GM18499 (cell line): ENCODE measurements around the gene SLC24A4.

Experiments
- ATAC-seq: cut with Tn5 transposase; IDR thresholded peaks from one replicate; pipeline ENCODE4 v1.9.1; 2021; ENCODE audit warnings: moderate number of reproducible peaks; ENCODE audit not compliant: insufficient read depth, unreplicated experiment

The SLC24A4 gene

GRCh38 chr14:92315050-92315805, 7.7 kb upstream of the SLC24A4 start:
- ATAC-seq, result no peak

GRCh38 chr14:92316176-92316575, 6.8 kb upstream of the SLC24A4 start:
- no peak for ATAC-seq

GRCh38 chr14:92316937-92317336, 6.0 kb upstream of the SLC24A4 start:
- ATAC-seq, result no peak

DNA sequence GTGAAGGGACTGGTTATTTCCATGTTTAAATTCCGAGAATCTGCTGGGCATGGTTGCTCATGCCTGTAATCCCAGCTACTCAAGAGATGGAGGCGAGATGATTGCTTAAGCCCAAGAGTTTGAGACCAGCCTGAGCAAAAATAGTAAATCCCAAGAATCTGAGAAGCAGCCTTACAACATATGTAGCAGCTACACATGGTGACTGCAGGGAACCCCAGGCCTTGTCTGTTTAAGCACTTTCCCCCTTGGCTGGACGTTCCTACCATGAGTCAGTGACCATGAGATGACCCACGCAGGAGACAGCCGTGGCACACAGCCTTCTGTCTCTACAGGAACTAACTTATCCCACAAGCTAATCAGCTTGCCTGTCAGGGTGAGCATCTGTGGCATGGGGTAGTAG, 5.5 kb upstream of the SLC24A4 start:
- no peak for ATAC-seq

- no peak for ATAC-seq
These were observed 1.3 kb upstream of the SLC24A4 start for GRCh38 chr14:92321701-92322100.

GRCh38 chr14:92322516-92322915, 449 bp upstream of the SLC24A4 start:
- ATAC-seq, result no peak

GRCh38 chr14:92323916-92324818, 1.2 kb downstream of the SLC24A4 start:
- ATAC-seq, result no peak

DNA sequence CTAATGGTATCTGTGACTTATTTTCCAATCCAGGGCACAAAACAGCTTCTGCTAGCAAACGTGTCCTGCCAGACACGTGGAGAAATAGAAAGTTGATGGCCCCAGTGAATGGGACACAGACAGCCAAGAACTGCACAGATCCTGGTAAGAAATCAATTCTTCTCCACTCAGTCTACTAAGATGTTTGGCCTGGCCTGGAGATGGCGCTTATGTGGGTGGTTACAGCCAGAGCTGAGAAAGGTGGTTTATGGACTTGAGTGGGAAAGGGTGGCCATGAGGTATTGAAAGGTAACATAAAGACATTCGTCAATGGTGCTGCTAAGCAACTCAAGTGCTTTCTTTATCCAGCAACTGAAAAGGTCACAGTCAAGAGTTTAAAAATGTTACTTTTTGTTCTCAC, 2.9 kb downstream of the SLC24A4 start:
- ATAC-seq, result no peak

DNA sequence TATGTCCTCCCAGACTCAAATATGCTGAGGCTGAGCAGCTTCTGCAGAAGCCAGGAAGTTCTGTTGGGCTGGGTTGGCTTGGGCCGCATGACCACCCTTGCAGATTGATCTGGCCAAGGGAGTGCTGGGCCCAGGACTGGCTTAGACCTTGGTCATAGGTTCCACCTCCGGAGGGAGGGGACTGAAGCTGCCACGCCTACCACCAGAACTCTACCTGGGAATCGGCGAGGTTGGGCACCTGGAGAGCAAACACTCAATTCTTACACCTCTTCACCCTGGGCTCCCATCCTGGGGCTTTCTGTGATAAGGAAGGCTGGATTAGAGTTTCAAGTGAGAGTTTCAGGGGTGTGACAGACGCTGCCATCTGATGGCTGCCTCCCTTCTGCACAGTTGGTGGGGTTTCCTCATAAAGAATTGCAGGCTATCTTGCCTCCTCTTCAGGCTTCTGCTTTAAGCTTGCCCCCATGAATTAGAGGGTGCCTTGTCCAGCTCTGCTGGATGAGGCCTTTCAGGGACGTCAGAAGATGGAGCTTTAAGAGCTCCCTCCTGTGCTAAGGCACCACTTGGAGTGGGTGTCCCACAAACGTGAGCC, 5.8 kb downstream of the SLC24A4 start:
- ATAC-seq, result no peak

GRCh38 chr14:92334050-92334449, 11.1 kb downstream of the SLC24A4 start:
- no peak for ATAC-seq

- ATAC-seq, result no peak
These were observed 13.4 kb downstream of the SLC24A4 start for GRCh38 chr14:92336363-92336762.

DNA sequence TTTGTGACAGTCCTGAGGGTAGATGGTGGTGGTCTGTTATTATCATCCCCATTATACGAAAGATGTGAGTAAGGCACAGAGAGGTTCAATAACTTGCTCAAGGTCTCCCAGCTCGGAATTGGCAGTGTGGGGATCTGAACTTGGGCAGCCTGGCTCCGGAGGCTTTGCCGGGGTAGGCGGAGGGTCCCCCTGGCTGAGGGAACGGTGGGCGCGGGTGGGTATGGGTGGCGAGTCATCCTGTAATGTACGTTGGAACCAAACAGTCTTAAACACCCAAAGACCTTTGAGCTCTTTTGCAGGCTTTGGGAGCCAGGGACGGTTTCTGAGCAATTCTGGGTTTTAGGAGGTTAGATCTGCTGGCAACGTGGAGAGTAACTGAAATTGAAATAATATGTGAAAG, 16.5 kb downstream of the SLC24A4 start:
- no peak for ATAC-seq

- ATAC-seq, result no peak
These were observed 17.1 kb downstream of the SLC24A4 start for GRCh38 chr14:92340071-92340470.

DNA sequence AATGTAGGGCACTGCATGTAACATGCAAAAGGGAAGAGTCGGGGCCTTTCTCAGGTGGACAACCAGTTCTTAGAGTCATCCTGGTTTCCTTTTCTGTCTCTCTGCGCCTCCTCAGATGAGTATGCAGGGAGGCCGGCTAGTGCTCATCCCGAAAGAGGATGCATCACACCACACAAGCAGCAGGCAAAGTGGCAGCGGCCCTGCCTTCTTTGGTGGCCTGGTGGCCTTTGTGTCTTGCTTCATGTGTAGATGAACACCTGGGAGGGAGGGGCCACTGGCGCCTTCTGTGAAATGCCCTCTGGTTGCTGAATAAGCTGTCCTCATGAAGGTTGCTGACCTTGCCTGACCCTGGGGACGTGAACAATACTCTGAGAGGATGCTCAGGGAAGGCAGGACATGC, 18.0 kb downstream of the SLC24A4 start:
- no peak for ATAC-seq

DNA sequence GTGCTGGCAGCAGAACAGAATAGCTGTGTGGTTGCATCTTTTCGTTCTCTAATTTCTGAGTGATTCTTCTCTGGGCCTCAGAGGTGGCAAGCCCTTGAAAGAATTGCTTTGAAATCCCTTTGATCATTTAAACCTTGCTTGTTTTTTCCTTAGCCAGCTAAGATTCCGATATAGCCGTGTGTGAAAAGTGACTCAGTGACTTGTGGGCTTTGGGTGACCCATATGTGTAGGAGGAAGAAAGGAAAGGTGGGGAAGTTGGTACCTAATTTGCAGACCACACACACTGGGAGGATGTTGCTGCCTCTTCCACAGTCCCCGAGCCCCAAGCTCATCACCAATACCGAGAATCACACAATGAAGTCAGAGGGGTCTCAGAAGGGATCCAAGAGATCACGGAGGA, 18.8 kb downstream of the SLC24A4 start:
- ATAC-seq, result no peak

DNA sequence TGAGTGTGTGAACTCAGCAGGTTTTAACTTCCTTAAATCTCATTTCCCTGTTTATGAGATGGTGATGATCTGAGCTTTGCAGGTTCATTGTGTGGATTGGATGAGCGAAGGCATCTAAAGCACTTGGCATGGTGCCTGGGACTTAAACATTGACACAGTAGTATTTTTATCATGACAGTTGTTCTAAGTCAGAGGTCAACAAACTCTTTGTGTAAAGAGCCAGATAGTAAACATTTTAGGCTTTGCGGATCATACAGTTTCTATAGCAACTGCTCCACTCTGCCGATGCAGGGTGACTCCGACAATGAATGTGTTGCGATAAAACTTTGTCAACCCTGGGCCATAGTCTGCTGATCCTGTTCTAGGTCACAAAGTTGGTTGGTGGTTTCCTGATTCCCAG, 25.2 kb downstream of the SLC24A4 start:
- ATAC-seq, result no peak

DNA sequence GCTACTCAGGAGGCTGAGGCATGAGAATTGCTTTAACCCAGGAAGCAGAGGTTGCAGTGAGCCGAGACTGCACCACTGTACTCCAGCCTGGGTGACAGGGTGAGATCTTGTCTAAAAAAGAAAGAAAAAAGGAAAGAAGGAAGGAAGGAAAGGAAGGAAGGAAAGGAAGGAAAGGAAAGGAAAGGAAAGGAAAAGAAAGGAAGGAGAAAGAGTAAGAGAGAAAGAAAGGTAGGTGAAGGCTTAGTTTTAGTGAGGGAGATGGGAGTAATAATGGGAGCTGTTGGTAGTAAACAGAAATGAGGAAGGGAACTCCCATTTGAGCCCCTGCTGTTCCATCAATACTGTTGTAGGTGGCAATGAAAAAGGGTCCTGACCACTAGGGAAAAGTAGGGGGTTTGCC, 28.8 kb downstream of the SLC24A4 start:
- no peak for ATAC-seq

- no peak for ATAC-seq
These were observed 29.4 kb downstream of the SLC24A4 start for GRCh38 chr14:92352158-92352985.

- no peak for ATAC-seq
These were observed 30.5 kb downstream of the SLC24A4 start for GRCh38 chr14:92353447-92353846.

DNA sequence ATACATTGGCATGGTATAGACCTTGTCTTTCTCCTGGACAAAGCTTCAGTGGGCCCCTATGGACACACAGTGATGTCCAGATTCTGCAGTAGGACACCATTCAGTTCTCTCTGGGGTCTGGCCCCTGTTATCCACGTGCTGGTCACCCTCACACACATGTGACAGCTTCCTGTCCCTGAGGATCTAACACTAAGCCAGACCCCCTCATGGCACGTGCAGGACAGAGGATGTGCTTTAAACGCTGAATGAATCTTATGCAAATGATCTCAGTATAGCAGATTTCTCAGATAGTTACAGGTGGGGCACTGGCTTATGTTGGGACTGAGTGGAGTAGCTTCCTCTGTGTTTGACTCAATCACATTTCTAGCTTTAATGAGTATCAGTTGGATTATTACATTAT, 33.7 kb downstream of the SLC24A4 start:
- ATAC-seq, result no peak
